HS-27A (cell line): ENCODE results near the gene SHANK3.

Experiments
- DNase-seq: peaks from one replicate; pipeline ENCODE4 v3.0.0-alpha.2; 2012; ENCODE audit warnings: low read depth, missing footprints

The SHANK3 gene

GRCh38 chr22:50678218-50678650 lies 5.6 kb downstream of the SHANK3 start:
- DNase-seq, result no peak

GRCh38 chr22:50678651-50679521 lies 6.3 kb downstream of the SHANK3 start:
- no peak for DNase-seq

- DNase-seq, result no peak
Measured at GRCh38 chr22:50683086-50683993, 10.7 kb downstream of the SHANK3 start.

DNA sequence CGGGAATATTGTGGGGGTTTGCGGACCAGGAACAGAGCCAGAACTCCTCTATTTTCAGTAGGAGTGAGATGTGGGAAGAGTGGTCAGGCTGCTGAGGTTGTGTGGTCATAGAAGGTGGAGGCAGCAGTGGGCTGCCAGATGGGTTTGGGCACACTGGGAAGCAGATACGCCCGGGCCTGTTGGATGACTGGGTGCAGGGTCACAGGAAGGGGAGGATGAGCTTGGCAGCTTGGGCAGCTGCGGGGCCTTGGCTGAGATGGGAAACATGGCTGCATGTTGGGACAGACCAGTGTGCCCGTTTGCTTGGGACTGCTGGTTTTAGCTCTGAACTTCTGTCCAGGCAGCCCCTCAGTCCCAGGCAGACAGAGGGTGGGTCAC lies 11.4 kb downstream of the SHANK3 start:
- DNase-seq, result no peak

- DNase-seq, result no peak
Measured at GRCh38 chr22:50684501-50684900, 11.9 kb downstream of the SHANK3 start.

- no peak for DNase-seq
Measured at GRCh38 chr22:50684986-50685385, 12.4 kb downstream of the SHANK3 start.

- no peak for DNase-seq
Measured at GRCh38 chr22:50686794-50687193, 14.2 kb downstream of the SHANK3 start.

- DNase-seq, result no peak
Measured at GRCh38 chr22:50687829-50688228, 15.2 kb downstream of the SHANK3 start.

DNA sequence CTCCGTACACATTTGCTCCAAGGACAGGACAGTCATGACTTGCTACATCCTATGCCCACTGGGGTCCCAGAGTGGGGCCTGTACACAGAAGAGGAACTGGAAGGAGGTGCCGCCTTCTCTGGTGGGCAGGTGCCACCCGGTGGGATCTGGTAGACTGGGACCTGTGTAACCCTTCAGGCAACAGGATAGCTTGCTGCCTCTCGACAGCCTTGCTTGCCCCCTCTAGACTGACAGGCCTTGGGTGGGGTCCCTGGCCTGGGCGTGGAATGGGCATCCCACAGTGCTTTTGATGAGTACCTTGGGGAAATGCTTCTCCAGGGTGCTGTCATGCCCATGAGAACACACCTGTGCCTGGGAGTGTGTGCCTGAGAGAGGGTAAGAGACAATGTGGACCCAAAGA lies 15.8 kb downstream of the SHANK3 start:
- no peak for DNase-seq

- peak; percentile 4 for DNase-seq
Measured at GRCh38 chr22:50691521-50691920, 18.9 kb downstream of the SHANK3 start.

- no peak for DNase-seq
Measured at GRCh38 chr22:50693462-50693861, 20.8 kb downstream of the SHANK3 start.

GRCh38 chr22:50694099-50694605 lies 21.5 kb downstream of the SHANK3 start:
- no peak for DNase-seq

- no peak for DNase-seq
Measured at GRCh38 chr22:50694766-50695420, 22.3 kb downstream of the SHANK3 start.

- DNase-seq, result no peak
Measured at GRCh38 chr22:50695421-50696250, 23.0 kb downstream of the SHANK3 start.

- no peak for DNase-seq
Measured at GRCh38 chr22:50696251-50696798, 23.7 kb downstream of the SHANK3 start.

GRCh38 chr22:50696799-50697561 lies 24.4 kb downstream of the SHANK3 start:
- DNase-seq, result no peak

DNA sequence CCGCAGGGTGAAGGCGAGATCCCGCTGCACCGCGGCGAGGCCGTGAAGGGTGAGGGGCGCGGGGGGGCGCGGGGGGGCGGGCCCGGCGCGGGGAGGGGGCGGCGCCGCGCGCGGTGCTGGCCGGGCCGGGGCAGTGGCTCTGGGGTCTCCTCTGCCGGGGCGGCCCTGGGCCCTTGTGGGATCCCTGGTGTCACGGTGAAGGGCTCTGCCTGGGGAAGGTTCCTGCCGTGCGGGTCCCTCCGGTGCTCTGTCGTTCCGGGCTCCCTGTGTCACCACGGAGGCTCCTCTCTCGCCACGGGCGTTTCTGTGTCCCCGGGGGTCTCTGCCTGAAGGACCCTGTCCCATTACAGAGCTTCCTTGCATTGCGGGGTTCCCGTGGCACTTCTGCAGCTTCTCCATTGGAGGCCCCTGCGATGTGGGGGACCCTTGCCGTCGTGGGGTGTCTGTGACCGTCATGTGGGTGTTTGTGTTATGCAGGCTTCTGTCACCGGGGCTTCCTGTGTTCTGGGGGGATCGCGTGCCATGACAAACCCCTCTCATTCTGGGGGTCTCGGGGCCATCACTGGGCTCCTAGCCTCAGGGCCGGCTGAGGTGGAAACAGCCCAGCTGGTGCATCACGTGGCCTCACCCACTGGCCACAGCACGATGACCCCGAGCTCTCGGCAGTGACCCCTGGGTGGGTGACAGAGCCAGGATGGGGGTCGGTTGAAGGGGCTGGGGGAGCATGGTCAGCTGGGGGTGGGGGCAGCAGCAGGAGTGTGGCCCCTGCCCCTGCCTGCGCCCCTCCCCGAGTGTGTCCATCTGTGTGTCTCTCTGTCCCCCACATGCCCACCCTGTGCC lies 25.3 kb downstream of the SHANK3 start:
- DNase-seq, result no peak

- no peak for DNase-seq
Measured at GRCh38 chr22:50698546-50698945, 25.9 kb downstream of the SHANK3 start.
